IPS DF 4.7 (cell line): Measurements from ENCODE around the gene SUCLG1.
"Not testable (repeated sequence)": the region's sequence is repeated elsewhere in the genome, so short reads cannot be mapped to it uniquely, and the experiment has no call there.

Experiments
- DNase-seq: peaks from one replicate; pipeline ENCODE4 v3.0.0-alpha.2; 2013; ENCODE audit warnings: low spot score; ENCODE audit errors: extremely low read depth

Gene SUCLG1

GRCh38 chr2:84421197-84421596, 37.9 kb downstream of the SUCLG1 start:
- no peak for DNase-seq

DNA sequence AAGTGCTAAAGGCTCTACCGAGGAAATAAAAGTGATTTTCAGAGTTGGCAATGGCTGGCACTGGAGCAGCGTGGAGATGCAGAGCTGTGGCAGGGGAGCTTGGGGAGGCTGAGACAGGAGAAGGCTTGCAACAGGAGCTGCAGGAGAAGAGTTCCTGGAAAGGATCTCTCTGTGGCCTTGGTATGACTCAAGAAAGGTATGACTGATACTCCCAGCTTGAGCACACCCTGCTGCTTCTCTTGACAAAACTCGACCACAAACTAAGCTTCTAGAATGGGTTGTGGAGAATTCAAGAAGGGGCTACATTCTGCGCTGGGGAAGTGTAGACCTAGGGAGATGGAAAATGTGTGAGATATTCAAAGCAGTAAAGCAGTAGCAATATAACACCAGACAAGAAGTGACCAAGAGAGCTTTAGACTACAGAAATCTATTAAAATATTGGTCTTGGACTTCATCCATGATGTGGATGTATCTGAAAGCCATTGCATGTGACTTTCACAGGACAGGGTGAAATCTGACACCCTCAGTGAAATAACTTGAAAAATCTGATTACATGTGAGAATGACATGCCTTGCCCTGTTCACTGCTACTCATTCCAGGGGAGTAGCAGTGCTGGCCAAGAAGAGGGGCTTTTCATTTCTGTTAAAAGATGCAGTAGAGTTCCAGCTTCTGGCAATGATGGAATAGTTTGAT, 41.5 kb downstream of the SUCLG1 start:
- DNase-seq = no peak

DNA sequence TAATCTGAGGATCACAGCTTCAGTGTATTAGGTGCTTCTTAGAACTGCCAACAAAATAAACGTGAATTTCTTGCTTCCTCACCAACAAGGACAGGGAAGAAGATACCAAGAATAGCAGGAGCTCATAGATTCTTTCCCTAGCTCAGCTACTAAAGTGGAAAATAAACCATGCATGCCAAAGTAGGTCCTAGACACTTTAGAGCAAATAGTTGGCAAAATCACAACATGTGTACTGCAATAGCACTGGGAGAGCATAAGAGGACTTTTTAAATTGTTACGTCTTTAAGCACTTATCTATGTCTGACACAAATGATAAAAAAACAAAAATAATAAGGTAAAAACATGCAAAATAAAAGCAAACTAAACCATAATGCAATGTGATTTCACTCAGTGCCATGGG, 49.5 kb downstream of the SUCLG1 start:
- no peak for DNase-seq

DNA sequence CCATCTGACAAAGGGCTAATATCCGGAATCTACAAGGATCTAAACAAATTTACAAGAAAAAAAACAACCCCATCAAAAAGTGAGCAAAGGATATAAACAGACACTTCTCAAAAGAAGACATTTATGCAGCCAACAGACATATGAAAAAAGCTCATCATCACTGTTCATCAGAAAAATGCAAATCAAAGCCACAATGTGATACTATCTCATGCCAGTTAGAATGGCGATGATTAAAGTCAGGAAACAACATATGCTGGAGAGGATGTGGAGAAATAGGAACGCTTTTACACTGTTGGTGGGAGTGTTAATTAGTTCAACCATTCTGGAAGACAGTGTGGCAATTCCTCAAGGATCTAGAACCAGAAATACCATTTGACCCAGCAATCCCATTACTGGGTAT, 57.0 kb downstream of the SUCLG1 start:
- not testable (repeated sequence) for DNase-seq

DNA sequence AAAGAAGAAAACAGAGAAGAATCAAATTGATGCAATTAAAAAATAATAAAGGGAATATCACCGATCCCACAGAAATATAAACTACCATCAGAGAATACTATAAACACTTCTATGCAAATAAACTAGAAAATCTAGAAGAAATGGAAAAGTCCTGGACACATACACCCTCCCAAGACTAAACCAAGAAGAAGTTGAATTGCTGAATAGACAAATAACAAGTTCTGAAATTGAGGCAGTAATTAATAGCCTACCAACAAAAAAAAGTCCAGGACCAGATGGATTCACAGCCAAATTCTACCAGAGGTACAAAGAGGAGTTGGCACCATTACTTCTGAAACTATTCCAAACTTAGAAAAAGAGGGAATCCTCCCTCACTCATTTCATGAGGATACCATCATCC, 59.2 kb downstream of the SUCLG1 start:
- DNase-seq = not testable (repeated sequence)

- DNase-seq = no peak
Measured at GRCh38 chr2:84395820-84396219, 63.3 kb downstream of the SUCLG1 start.

GRCh38 chr2:84394628-84395027, 64.5 kb downstream of the SUCLG1 start:
- DNase-seq = no peak

DNA sequence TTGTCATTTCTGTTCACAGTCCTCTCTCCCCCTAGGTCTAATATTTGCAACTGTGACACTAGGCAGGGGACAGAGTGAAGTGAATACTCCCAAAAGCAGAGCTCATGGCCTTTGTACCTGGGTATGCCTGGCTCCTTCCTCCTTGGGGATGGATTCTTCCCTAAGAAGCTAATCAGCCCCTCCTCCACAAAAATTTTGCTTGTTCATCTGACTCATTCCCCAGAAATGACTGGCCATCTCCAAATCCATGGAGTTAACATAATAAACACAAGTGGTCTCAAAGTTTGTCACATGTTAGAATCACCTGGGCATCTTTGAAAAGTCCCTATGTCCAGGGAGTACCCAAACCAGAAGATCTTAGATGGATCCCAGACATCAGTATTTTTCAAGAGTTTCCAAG, 65.3 kb downstream of the SUCLG1 start:
- no peak for DNase-seq

DNA sequence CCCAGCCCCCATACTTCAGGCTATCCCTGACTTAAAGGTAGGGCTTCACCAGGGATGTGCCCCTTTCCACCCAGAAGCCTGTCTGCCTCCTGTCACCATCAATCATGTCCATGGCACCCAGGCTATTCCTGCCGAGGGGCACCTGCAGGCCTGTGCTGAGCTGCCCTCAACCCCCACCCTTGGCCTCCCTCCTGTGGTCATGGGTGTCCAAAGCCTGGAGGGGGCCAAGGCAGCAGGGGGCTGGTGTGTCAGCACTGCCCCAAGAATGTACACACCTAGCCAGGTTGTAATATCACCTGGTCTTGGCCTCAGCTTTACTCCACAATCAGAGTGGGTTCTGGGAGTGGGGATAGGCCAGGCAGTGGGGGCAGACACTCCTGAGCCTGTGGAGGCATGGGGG, 69.3 kb downstream of the SUCLG1 start:
- no peak for DNase-seq

DNA sequence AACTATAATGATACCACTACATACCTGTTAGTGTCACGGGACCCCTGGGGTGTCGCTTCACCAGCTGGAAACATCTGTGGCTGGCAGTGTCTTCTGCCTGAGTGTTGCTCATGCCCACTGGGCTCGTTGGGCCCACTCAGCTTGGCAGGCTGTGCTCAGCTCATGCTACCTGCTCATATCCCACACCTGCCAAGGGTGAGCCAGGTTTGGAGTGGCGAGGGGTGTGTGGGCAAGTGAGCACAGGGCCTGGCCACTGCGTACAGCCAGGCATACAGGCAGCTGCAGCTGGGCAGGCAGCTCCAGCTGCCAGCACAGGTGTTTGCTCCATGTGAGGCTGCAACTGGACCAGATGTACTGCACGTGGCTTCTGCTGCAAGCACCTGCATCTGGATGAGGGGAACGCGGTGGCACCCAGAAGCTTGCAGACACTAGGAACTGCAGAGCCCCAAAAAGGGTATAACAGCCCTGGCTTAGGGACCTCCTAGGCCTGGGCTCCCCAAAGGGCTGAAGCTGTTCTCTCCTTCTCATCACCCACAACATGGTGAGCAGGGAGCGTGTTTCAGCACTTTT, 70.1 kb downstream of the SUCLG1 start:
- DNase-seq = no peak

GRCh38 chr2:84388133-84388532, 70.9 kb downstream of the SUCLG1 start:
- DNase-seq = no peak

DNA sequence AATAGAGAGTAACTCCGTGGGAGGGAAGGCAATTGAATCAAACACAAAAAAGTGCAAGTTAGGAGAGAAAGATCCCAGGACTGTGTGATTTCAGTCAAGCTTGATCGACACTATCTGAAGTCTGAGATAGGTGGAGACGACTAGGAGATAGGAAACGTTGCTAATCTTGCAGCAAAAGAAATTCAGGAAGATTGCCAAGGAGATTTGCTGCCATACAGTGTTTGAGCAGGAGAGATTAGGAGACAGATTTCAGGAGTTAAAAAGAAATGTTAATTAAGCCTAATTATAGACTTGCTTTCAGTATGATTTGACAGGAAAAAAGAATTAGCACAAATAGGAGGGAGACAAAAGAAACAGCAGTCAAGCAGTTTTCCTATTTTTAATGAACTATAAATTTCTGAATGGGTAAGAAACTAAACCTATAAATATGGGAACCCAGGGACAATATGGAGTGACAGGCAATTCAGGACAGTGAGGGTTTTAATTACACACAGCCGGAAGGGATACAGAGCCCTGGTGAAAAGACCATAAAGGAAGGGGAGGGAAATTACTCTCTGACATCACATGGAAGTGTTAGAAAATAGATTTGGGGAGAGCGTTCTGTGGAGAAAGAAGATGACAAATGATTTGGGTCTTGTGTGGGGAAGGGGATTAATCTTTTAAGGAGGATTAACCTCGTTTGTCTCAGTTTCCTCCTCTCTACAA, 72.6 kb downstream of the SUCLG1 start:
- no peak for DNase-seq

- no peak for DNase-seq
Measured at GRCh38 chr2:84383271-84383670, 75.8 kb downstream of the SUCLG1 start.

GRCh38 chr2:84380875-84381274, 78.2 kb downstream of the SUCLG1 start:
- DNase-seq = no peak

- DNase-seq = no peak
Measured at GRCh38 chr2:84378960-84379359, 80.1 kb downstream of the SUCLG1 start.

- DNase-seq = no peak
Measured at GRCh38 chr2:84375020-84375419, 84.1 kb downstream of the SUCLG1 start.

GRCh38 chr2:84373866-84374265, 85.2 kb downstream of the SUCLG1 start:
- DNase-seq = no peak
